ENCODE measurements around the gene SLC9A9.

SLC9A9 gene

DNA sequence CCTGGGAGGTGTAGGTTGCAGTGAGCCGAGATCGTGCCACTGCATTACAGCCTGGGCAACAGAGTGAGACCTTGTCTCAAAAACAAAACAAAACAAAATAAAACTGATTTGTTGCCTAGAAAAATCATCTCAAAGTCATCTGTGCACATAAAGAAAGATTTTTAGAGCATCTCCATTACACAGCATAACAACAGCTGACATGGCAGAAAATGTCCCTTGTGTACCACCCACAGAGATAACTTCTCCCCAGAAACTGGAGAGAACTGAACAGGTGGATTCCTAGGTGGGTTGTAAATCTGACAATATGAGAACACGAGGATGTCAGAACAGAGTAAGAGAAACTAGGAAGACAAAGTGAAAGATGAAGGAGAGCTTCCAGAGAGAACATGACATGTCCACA, 207.5 kb downstream of the SLC9A9 start:
- CTCF ChIA-PET = no interaction called here
- no peak for DNase-seq (ENCODE audit: extremely low spot score)
- TF ChIP-seq, protein P1, sequence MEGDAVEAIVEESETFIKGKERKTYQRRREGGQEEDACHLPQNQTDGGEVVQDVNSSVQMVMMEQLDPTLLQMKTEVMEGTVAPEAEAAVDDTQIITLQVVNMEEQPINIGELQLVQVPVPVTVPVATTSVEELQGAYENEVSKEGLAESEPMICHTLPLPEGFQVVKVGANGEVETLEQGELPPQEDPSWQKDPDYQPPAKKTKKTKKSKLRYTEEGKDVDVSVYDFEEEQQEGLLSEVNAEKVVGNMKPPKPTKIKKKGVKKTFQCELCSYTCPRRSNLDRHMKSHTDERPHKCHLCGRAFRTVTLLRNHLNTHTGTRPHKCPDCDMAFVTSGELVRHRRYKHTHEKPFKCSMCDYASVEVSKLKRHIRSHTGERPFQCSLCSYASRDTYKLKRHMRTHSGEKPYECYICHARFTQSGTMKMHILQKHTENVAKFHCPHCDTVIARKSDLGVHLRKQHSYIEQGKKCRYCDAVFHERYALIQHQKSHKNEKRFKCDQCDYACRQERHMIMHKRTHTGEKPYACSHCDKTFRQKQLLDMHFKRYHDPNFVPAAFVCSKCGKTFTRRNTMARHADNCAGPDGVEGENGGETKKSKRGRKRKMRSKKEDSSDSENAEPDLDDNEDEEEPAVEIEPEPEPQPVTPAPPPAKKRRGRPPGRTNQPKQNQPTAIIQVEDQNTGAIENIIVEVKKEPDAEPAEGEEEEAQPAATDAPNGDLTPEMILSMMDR (IDR thresholded peaks at IDR 0.05; ENCODE audit: control extremely low read depth, extremely low read depth, low read depth, missing control alignments) = no peak
- POLR2A ChIA-PET = no interaction called here

DNA sequence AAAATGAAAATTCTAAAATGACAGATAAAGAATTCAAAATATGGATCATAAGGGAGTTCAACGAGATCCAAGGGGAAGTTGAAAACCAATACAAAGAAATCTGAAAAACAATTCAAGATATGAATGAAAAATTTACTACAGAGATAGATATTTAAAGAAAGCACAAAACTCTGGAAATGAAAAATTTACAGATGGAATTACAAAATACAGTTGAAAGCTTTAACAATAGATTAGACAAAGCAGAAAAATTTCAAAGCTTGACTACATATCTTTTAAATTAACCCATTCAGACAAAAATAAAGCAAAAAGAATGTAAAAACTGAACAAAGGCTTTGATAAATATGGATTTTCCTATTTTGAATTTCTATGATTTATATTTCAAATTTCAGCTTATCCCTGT, 211.1 kb downstream of the SLC9A9 start:
- CTCF ChIA-PET = interaction anchor here (1.1 kb wide), 1 partner anchor 38 kb away, joined by 3 read pairs; no protein-coding TSS in a partner anchor
- POLR2A ChIA-PET = no interaction called here
- no peak for DNase-seq (ENCODE audit: extremely low spot score)
- TF ChIP-seq, protein P1 (IDR thresholded peaks at IDR 0.05; ENCODE audit: control extremely low read depth, extremely low read depth, low read depth, missing control alignments) = no peak

DNA sequence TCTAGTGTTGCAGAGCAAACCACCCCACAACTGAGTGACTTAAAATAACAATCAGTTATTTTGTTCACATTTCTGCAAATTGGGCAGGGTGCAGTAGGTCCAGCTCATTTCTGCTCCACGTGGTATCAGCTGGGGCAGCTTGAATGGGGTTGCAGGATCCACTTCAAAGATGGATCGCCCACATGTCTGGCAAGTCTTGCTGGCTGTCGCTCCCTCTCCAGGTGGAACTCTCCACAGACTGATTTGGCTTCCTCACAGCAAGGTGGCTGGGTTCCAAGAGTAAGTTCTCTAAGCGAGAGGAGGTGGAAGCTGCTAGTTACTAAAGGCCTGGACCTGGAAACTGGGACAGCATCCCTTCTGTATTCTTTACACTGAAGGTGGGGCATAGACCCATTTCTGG, 213.3 kb downstream of the SLC9A9 start:
- TF ChIP-seq, protein P1 (IDR thresholded peaks at IDR 0.05; ENCODE audit: control extremely low read depth, extremely low read depth, low read depth, missing control alignments) = no peak
- POLR2A ChIA-PET = no interaction called here

DNA sequence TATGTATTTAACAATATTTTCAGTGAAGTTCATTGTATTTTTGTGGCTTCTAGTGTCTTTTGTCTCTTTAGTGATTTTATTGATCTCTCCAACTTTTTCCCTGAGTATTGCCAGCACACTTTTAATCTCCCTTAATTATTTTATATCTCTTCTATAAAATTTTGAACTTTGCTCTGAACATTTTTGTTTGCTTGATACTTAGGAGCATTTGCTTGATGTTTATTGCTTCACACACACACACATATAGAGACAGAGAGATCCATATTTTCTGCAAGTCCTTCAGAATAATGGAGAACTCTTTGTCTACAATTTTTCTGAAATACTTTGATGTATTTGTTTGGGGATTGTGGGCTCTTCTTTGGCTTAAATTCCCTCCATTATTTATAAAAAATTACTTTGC, 213.8 kb downstream of the SLC9A9 start:
- ChIA-PET CTCF (no interaction called here), POLR2A (no interaction called here)
- no peak for DNase-seq (ENCODE audit: extremely low spot score)
- TF ChIP-seq, protein P1 (IDR thresholded peaks at IDR 0.05; ENCODE audit: control extremely low read depth, extremely low read depth, low read depth, missing control alignments) = no peak

More for the DNA sequence above, 213.3 kb downstream of the SLC9A9 start:
- DNase-seq (ENCODE audit: extremely low spot score) = no peak
- CTCF ChIA-PET = no interaction called here

DNA sequence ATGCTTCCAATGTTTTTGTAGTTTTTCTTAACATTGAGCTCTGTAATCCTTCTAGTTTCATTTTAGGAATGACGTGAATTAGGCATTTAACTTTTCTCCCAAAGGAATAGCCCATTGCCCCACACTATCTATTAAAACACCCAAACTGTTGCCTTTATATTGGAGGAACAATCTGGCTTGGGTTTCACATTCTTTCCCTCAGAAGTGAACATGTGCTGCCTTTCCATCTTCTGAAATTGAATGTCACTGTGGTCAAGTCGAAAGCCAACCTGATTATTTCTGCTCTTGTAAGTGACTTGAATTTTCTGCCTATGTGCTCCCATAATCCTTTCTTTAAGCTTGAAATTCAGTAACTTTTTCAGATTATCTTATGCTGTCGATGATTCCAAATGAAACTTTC, 214.5 kb downstream of the SLC9A9 start:
- TF ChIP-seq, protein P1 (IDR thresholded peaks at IDR 0.05; ENCODE audit: control extremely low read depth, extremely low read depth, low read depth, missing control alignments) = no peak
- ChIA-PET CTCF (interaction anchor here (1.2 kb wide), 1 partner anchor 17 kb away, joined by 3 read pairs; no protein-coding TSS in a partner anchor), POLR2A (no interaction called here)
- no peak for DNase-seq (ENCODE audit: extremely low spot score)

DNA sequence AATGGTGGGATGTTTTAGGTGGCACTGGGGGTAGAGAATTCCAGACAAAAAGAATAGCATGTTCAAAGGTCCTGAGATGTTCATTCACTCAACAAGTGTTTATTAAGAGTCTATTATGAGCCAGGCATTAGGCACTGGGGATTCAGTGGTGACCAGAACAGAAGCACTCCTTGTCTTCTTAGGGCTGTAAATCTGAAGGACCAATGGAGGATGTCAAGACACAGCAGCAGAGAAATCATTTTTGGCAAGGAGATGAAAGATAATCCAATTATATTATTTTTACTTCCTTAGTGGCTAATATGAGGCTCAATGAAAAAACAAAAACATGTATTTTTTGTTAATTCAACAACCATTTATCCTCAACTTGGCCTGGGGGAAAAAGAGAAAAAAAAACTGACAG, 218.5 kb downstream of the SLC9A9 start:
- no peak for DNase-seq (ENCODE audit: extremely low spot score)
- CTCF ChIA-PET = interaction anchor here (1.9 kb wide), 1 partner anchor 45 kb away, joined by 4 read pairs; no protein-coding TSS in a partner anchor
- POLR2A ChIA-PET = no interaction called here
- TF ChIP-seq, protein P1 (IDR thresholded peaks at IDR 0.05; ENCODE audit: control extremely low read depth, extremely low read depth, low read depth, missing control alignments) = no peak

DNA sequence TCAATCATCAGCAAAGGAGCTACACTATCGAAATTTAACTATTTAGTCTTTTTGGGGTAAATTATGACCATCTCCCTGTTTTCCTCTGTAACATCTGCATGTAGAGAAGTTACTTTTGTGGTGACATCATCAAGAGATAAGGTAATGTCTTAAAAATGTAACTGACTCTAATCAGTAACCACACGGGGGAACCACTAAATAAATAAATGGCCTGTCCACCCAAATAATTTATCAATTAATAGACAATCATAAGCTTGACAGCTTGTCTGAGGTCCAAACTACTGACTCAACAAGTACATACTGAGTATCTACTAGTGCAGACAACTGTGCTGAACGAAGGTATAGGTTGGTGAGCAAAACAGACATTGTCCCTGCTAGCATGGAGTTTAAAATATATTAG, 219.3 kb downstream of the SLC9A9 start:
- DNase-seq (ENCODE audit: extremely low spot score) = no peak
- TF ChIP-seq, protein P1 (IDR thresholded peaks at IDR 0.05; ENCODE audit: control extremely low read depth, extremely low read depth, low read depth, missing control alignments) = no peak
- POLR2A ChIA-PET = no interaction called here
- CTCF ChIA-PET = interaction anchor here (1.0 to 1.4 kb wide), 2 partner anchors 9 to 24 kb away, joined by 3 to 6 read pairs; no protein-coding TSS in a partner anchor
